MG63 (cell line): Measurements from ENCODE around the gene ANKH. TPM values are rescaled to one million over a fixed set of nuclear protein-coding genes. Genes with fewer than 3 reads are reported as not detected.

ENCODE experiments used
- DNase-seq: peaks from one replicate; pipeline ENCODE4 v3.0.0-alpha.2; 2020
- H3K27me3 ChIP-seq: fragments of 250-450 bp; sonication (Bioruptor Pico); 2 replicates; pipeline ENCODE4 v1.5.1; 2020; ENCODE audit warnings: mild to moderate bottlenecking, moderate library complexity
- H3K36me3 ChIP-seq: fragments of 250-450 bp; sonication (Bioruptor Pico); 2 replicates; pipeline ENCODE4 v1.5.1; 2020; ENCODE audit warnings: mild to moderate bottlenecking, moderate library complexity
- H3K4me3 ChIP-seq: fragments of 250-450 bp; sonication (Bioruptor Pico); 2 replicates; pipeline ENCODE4 v1.5.1; 2020; ENCODE audit warnings: mild to moderate bottlenecking, moderate library complexity
- H3K9me3 ChIP-seq: fragments of 250-450 bp; sonication (Bioruptor Pico); 2 replicates; pipeline ENCODE4 v1.5.1; 2020; ENCODE audit warnings: mild to moderate bottlenecking, moderate library complexity
- total RNA-seq: library from RNA; depleted of rRNA; stranded (reverse); fragments of >200 nt; shearing (Covaris generic); gene quantifications from 2 replicates; pipeline ENCODE4 v1.2.3, GENCODE V29; 2014; ENCODE audit warnings: low replicate concordance

Gene ANKH
- total RNA-seq, 1 experiment from 2014 or later: 28.9 TPM

GRCh38 chr5:14715481-14715880, 156.1 kb downstream of the ANKH start:
- Histone ChIP-seq H3K4me3 (no peak overlapping the region), H3K36me3 (peaks cover 63% of the 10 kb centered on the region), H3K9me3 (no peaks in the 10 kb centered on the region), H3K27me3 (no peaks in the 10 kb centered on the region)
- no peak for DNase-seq

- Histone ChIP-seq H3K27me3 (no peaks in the 10 kb centered on the region), H3K4me3 (no peak overlapping the region), H3K36me3 (peaks cover 70% of the 10 kb centered on the region)
Measured at GRCh38 chr5:14714706-14715105, 156.9 kb downstream of the ANKH start.

GRCh38 chr5:14713476-14714390, 157.8 kb downstream of the ANKH start:
- no peaks in the 10 kb centered on the region for H3K27me3 ChIP-seq
- H3K9me3 ChIP-seq: no peaks in the 10 kb centered on the region
- H3K36me3 ChIP-seq: peaks cover 78% of the 10 kb centered on the region
- no peak for DNase-seq
- no peak overlapping the region for H3K4me3 ChIP-seq

More at GRCh38 chr5:14714706-14715105, 156.9 kb downstream of the ANKH start:
- DNase-seq: no peak
- H3K9me3 ChIP-seq: no peaks in the 10 kb centered on the region

GRCh38 chr5:14712666-14713065, 158.9 kb downstream of the ANKH start:
- no peaks in the 10 kb centered on the region for H3K27me3 ChIP-seq
- H3K36me3 ChIP-seq: peaks cover 89% of the 10 kb centered on the region
- no peaks in the 10 kb centered on the region for H3K9me3 ChIP-seq
- H3K4me3 ChIP-seq: no peak overlapping the region
- no peak for DNase-seq

- Histone ChIP-seq H3K36me3 (peaks cover 90% of the 10 kb centered on the region), H3K27me3 (no peaks in the 10 kb centered on the region), H3K9me3 (no peaks in the 10 kb centered on the region), H3K4me3 (no peak overlapping the region)
- no peak for DNase-seq
Measured at GRCh38 chr5:14712131-14712530, 159.4 kb downstream of the ANKH start.

GRCh38 chr5:14710313-14710994, 161.1 kb downstream of the ANKH start:
- H3K27me3 ChIP-seq: no peaks in the 10 kb centered on the region
- no peaks in the 10 kb centered on the region for H3K9me3 ChIP-seq
- H3K36me3 ChIP-seq: peaks cover 92% of the 10 kb centered on the region

GRCh38 chr5:14708551-14708950, 163.0 kb downstream of the ANKH start:
- H3K9me3 ChIP-seq: no peaks in the 10 kb centered on the region
- no peak overlapping the region for H3K4me3 ChIP-seq
- DNase-seq: no peak
- H3K36me3 ChIP-seq: peaks cover 87% of the 10 kb centered on the region
- no peaks in the 10 kb centered on the region for H3K27me3 ChIP-seq

More at GRCh38 chr5:14710313-14710994, 161.1 kb downstream of the ANKH start:
- DNase-seq: no peak
- H3K4me3 ChIP-seq: no peak overlapping the region

- Histone ChIP-seq H3K4me3 (no peak overlapping the region), H3K27me3 (no peaks in the 10 kb centered on the region), H3K36me3 (peaks cover 85% of the 10 kb centered on the region), H3K9me3 (no peaks in the 10 kb centered on the region)
- no peak for DNase-seq
Measured at GRCh38 chr5:14707811-14708390, 163.7 kb downstream of the ANKH start.

- no peaks in the 10 kb centered on the region for H3K9me3 ChIP-seq
- H3K27me3 ChIP-seq: no peaks in the 10 kb centered on the region
- no peak for DNase-seq
- peaks cover 80% of the 10 kb centered on the region for H3K36me3 ChIP-seq
- H3K4me3 ChIP-seq: no peak overlapping the region
Measured at GRCh38 chr5:14706615-14707021, 165.0 kb downstream of the ANKH start.

GRCh38 chr5:14705556-14705955, 166.0 kb downstream of the ANKH start:
- Histone ChIP-seq H3K4me3 (no peak overlapping the region), H3K27me3 (no peaks in the 10 kb centered on the region), H3K36me3 (peaks cover 81% of the 10 kb centered on the region), H3K9me3 (no peaks in the 10 kb centered on the region)
- no peak for DNase-seq

GRCh38 chr5:14702238-14702839, 169.2 kb downstream of the ANKH start:
- no peak for DNase-seq
- peaks cover 81% of the 10 kb centered on the region for H3K36me3 ChIP-seq
- no peaks in the 10 kb centered on the region for H3K9me3 ChIP-seq
- H3K4me3 ChIP-seq: no peak overlapping the region
- H3K27me3 ChIP-seq: no peaks in the 10 kb centered on the region

GRCh38 chr5:14701556-14701955, 170.0 kb downstream of the ANKH start:
- Histone ChIP-seq H3K9me3 (no peaks in the 10 kb centered on the region), H3K4me3 (no peak overlapping the region), H3K27me3 (no peaks in the 10 kb centered on the region), H3K36me3 (peaks cover 84% of the 10 kb centered on the region)
- no peak for DNase-seq

- Histone ChIP-seq H3K9me3 (no peaks in the 10 kb centered on the region), H3K36me3 (peaks cover 83% of the 10 kb centered on the region), H3K27me3 (no peaks in the 10 kb centered on the region), H3K4me3 (no peak overlapping the region)
- no peak for DNase-seq
Measured at GRCh38 chr5:14700478-14701436, 170.8 kb downstream of the ANKH start.

GRCh38 chr5:14699807-14700400, 171.7 kb downstream of the ANKH start:
- no peak overlapping the region for H3K4me3 ChIP-seq
- no peaks in the 10 kb centered on the region for H3K27me3 ChIP-seq
- H3K36me3 ChIP-seq: peaks cover 80% of the 10 kb centered on the region
- no peaks in the 10 kb centered on the region for H3K9me3 ChIP-seq
- no peak for DNase-seq

- no peaks in the 10 kb centered on the region for H3K27me3 ChIP-seq
- H3K4me3 ChIP-seq: no peak overlapping the region
- H3K9me3 ChIP-seq: no peaks in the 10 kb centered on the region
- peaks cover 80% of the 10 kb centered on the region for H3K36me3 ChIP-seq
- no peak for DNase-seq
Measured at GRCh38 chr5:14699159-14699558, 172.4 kb downstream of the ANKH start.

GRCh38 chr5:14698495-14698894, 173.1 kb downstream of the ANKH start:
- Histone ChIP-seq H3K4me3 (no peak overlapping the region), H3K36me3 (peaks cover 82% of the 10 kb centered on the region), H3K9me3 (no peaks in the 10 kb centered on the region), H3K27me3 (no peaks in the 10 kb centered on the region)
- no peak for DNase-seq
